HG03442 (cell line): ENCODE data around the gene KSR2.
"Not testable (repeated sequence)": the region's sequence is repeated elsewhere in the genome, so short reads cannot be mapped to it uniquely, and the experiment has no call there.

Source experiments
- ATAC-seq: cut with Tn5 transposase; IDR thresholded peaks from one replicate; pipeline ENCODE4 v1.9.1; 2021; ENCODE audit warnings: mild to moderate bottlenecking, moderate library complexity; ENCODE audit not compliant: unreplicated experiment

Gene KSR2

GRCh38 chr12:117649796-117650195, 319.0 kb downstream of the KSR2 start:
- no peak for ATAC-seq

- ATAC-seq: no peak
Observed at GRCh38 chr12:117646520-117646919, 322.3 kb downstream of the KSR2 start.

GRCh38 chr12:117645473-117645872, 323.3 kb downstream of the KSR2 start:
- ATAC-seq: no peak

- ATAC-seq: no peak
Observed at GRCh38 chr12:117643971-117644370, 324.8 kb downstream of the KSR2 start.

GRCh38 chr12:117641885-117642284, 326.9 kb downstream of the KSR2 start:
- no peak for ATAC-seq

GRCh38 chr12:117640511-117640910, 328.3 kb downstream of the KSR2 start:
- ATAC-seq: no peak

- ATAC-seq: no peak
Observed at GRCh38 chr12:117629454-117629853, 339.3 kb downstream of the KSR2 start.

GRCh38 chr12:117628711-117629110, 340.1 kb downstream of the KSR2 start:
- not testable (repeated sequence) for ATAC-seq

GRCh38 chr12:117622741-117623140, 346.0 kb downstream of the KSR2 start:
- no peak for ATAC-seq

- ATAC-seq: no peak
Observed at GRCh38 chr12:117622087-117622486, 346.7 kb downstream of the KSR2 start.

- no peak for ATAC-seq
Observed at GRCh38 chr12:117607778-117608177, 361.0 kb downstream of the KSR2 start.

GRCh38 chr12:117606945-117607344, 361.8 kb downstream of the KSR2 start:
- ATAC-seq: no peak

GRCh38 chr12:117606024-117606423, 362.8 kb downstream of the KSR2 start:
- ATAC-seq: no peak

- no peak for ATAC-seq
Observed at GRCh38 chr12:117603316-117604113, 365.3 kb downstream of the KSR2 start.

GRCh38 chr12:117599849-117600248, 368.9 kb downstream of the KSR2 start:
- ATAC-seq: no peak

- no peak for ATAC-seq
Observed at GRCh38 chr12:117596968-117597367, 371.8 kb downstream of the KSR2 start.

- no peak for ATAC-seq
Observed at GRCh38 chr12:117595751-117596150, 373.0 kb downstream of the KSR2 start.

GRCh38 chr12:117594481-117594880, 374.3 kb downstream of the KSR2 start:
- ATAC-seq: no peak

- no peak for ATAC-seq
Observed at GRCh38 chr12:117593815-117594400, 374.9 kb downstream of the KSR2 start.

- ATAC-seq: no peak
Observed at GRCh38 chr12:117592588-117593305, 376.0 kb downstream of the KSR2 start.

- no peak for ATAC-seq
Observed at GRCh38 chr12:117590999-117591398, 377.8 kb downstream of the KSR2 start.

GRCh38 chr12:117590386-117590785, 378.4 kb downstream of the KSR2 start:
- ATAC-seq: no peak
